Activated CD4-positive, alpha-beta T cell treated with anti-CD3 and anti-CD28 coated beads for 36 hours (primary cell): ENCODE measurements around the gene CDK5R1. TPM values are rescaled to one million over a fixed set of nuclear protein-coding genes. Genes with fewer than 3 reads are reported as not detected.
A peak's percentile ranks its signal among the peaks of the same experiment; 100 is the strongest.
"Not testable (repeated sequence)": the region's sequence is repeated elsewhere in the genome, so short reads cannot be mapped to it uniquely, and the experiment has no call there.

Experiments
- ATAC-seq: fragments of 200-7000 bp; cut with Tn5 transposase; one replicate; pipeline ENCODE4 v1.10.0; 2021; ENCODE audit warnings: mild to moderate bottlenecking, moderate library complexity
- CTCF ChIA-PET: fragments of 350-600 bp; sonication (Branson Sonifier 250); formaldehyde crosslinking; loops from one replicate; lab custom pipeline; 2021; ENCODE audit warnings: antibody characterized with exemption; lab: Charles Lee
- POLR2A ChIA-PET: fragments of 350-600 bp; sonication (Branson Sonifier 250); formaldehyde crosslinking; loops from one replicate; lab custom pipeline; 2021; ENCODE audit warnings: antibody characterized with exemption, inconsistent platforms; lab: Charles Lee
- DNase-seq: peaks from one replicate; pipeline ENCODE4 v3.0.0-alpha.2; 2020
- H3K27ac Mint-ChIP-seq: one replicate; pipeline ENCODE4 v1.8.0; 2021; ENCODE audit warnings: mixed read lengths
- H3K27me3 Mint-ChIP-seq: one replicate; pipeline ENCODE4 v1.8.0; 2021; ENCODE audit warnings: mixed read lengths
- H3K36me3 Mint-ChIP-seq: one replicate; pipeline ENCODE4 v1.8.0; 2021; ENCODE audit warnings: low read depth, mixed read lengths
- H3K4me1 Mint-ChIP-seq: one replicate; pipeline ENCODE4 v1.8.0; 2021; ENCODE audit warnings: mixed read lengths
- H3K4me3 Mint-ChIP-seq: one replicate; pipeline ENCODE4 v1.8.0; 2021; ENCODE audit warnings: mild to moderate bottlenecking, moderate library complexity, mixed read lengths
- H3K9me3 Mint-ChIP-seq: one replicate; pipeline ENCODE4 v1.8.0; 2021; ENCODE audit warnings: low read depth, mixed read lengths
- intact Hi-C, 2 experiments: fragments of 100-400 bp; cut with DNase I in 1 of 2; cut with micrococcal nuclease in 1 of 2; formaldehyde crosslinking; loops; one replicate each; pipeline versions ENCODE4 v1.14.2 to v1.15.1; 2022 to 2024; cut with DNase I, micrococcal nuclease
- total RNA-seq, 2 experiments: library from RNA; stranded (reverse); gene quantifications; one replicate each; pipeline ENCODE4 v1.2.3, GENCODE V29; 2021

Gene CDK5R1
- total RNA-seq, 2 experiments from 2014 or later, result 15.3 to 15.4 TPM

GRCh38 chr17:32449963-32450362 lies 36.8 kb upstream of the CDK5R1 start:
- POLR2A ChIA-PET, result no interaction called here
- Mint-ChIP-seq H3K4me1 (peaks cover 31% of the 10 kb centered on the region), H3K9me3 (no peaks in the 10 kb centered on the region), H3K36me3 (peaks cover 73% of the 10 kb centered on the region), H3K27ac (no peak overlapping the region), H3K27me3 (no peaks in the 10 kb centered on the region), H3K4me3 (no peak overlapping the region)
- intact Hi-C loops, result loop anchor here (5.0 to 10.0 kb wide), 3 partner anchors 195 to 515 kb away; partner anchors contain the start of genes MYO1D (in 1 of the 2) and SUZ12 (in 1 of the 2)
- CTCF ChIA-PET, result interaction anchor here (1.3 to 8.5 kb wide), 2 partner anchors 12 to 46 kb away, joined by 4 to 102 read pairs; no protein-coding TSS in a partner anchor
- no peak for ATAC-seq
- DNase-seq, result no peak

- H3K36me3 Mint-ChIP-seq, result peaks cover 72% of the 10 kb centered on the region
- H3K27ac Mint-ChIP-seq, H3K27me3 Mint-ChIP-seq, ATAC-seq, POLR2A ChIA-PET, DNase-seq, H3K4me3 Mint-ChIP-seq, intact Hi-C loops, CTCF ChIA-PET, H3K9me3 Mint-ChIP-seq: not testable (repeated sequence)
- peaks cover 31% of the 10 kb centered on the region for H3K4me1 Mint-ChIP-seq
Measured at GRCh38 chr17:32450379-32450778, 36.4 kb upstream of the CDK5R1 start.

GRCh38 chr17:32451879-32452278 lies 34.9 kb upstream of the CDK5R1 start:
- Mint-ChIP-seq H3K9me3 (no peaks in the 10 kb centered on the region), H3K27ac (no peak overlapping the region), H3K4me1 (peaks cover 20% of the 10 kb centered on the region), H3K27me3 (no peaks in the 10 kb centered on the region), H3K36me3 (peaks cover 64% of the 10 kb centered on the region), H3K4me3 (no peak overlapping the region)
- DNase-seq (no peak), ATAC-seq (no peak)
- CTCF ChIA-PET, result no interaction called here
- intact Hi-C loops, result no loop called here
- POLR2A ChIA-PET, result no interaction called here

GRCh38 chr17:32452281-32452680 lies 34.5 kb upstream of the CDK5R1 start:
- H3K27me3 Mint-ChIP-seq, result no peaks in the 10 kb centered on the region
- ATAC-seq (no peak), DNase-seq (no peak)
- intact Hi-C loops, result no loop called here
- no peaks in the 10 kb centered on the region for H3K9me3 Mint-ChIP-seq
- H3K36me3 Mint-ChIP-seq, result peaks cover 64% of the 10 kb centered on the region
- no peak overlapping the region for H3K4me3 Mint-ChIP-seq
- H3K4me1 Mint-ChIP-seq, result peaks cover 18% of the 10 kb centered on the region
- POLR2A ChIA-PET, result no interaction called here
- no peak overlapping the region for H3K27ac Mint-ChIP-seq
- CTCF ChIA-PET, result interaction anchor here (3.0 kb wide), 1 partner anchor 11 kb away, joined by 13 read pairs; no protein-coding TSS in a partner anchor

- intact Hi-C loops, result no loop called here
Measured at GRCh38 chr17:32453370-32453769, 33.4 kb upstream of the CDK5R1 start.

GRCh38 chr17:32458371-32458770 lies 28.4 kb upstream of the CDK5R1 start:
- CTCF ChIA-PET, result no interaction called here
- Mint-ChIP-seq H3K27me3 (no peaks in the 10 kb centered on the region), H3K9me3 (no peaks in the 10 kb centered on the region), H3K36me3 (peaks cover 64% of the 10 kb centered on the region), H3K4me1 (peaks cover 39% of the 10 kb centered on the region), H3K27ac (peak overlapping the region; percentile 78), H3K4me3 (no peak overlapping the region)
- intact Hi-C loops, result loop anchor here in 1 of 2 experiments (1.0 to 2.0 kb wide), 2 partner anchors 14 to 297 kb away; partner anchors contain the start of gene PSMD11
- DNase-seq (no peak), ATAC-seq (peak; percentile 85)
- POLR2A ChIA-PET, result no interaction called here

More at GRCh38 chr17:32453370-32453769, 33.4 kb upstream of the CDK5R1 start:
- peaks cover 25% of the 10 kb centered on the region for H3K4me1 Mint-ChIP-seq
- no peak overlapping the region for H3K27ac Mint-ChIP-seq
- H3K9me3 Mint-ChIP-seq, result no peaks in the 10 kb centered on the region
- H3K27me3 Mint-ChIP-seq, result no peaks in the 10 kb centered on the region
- DNase-seq, result no peak
- ChIA-PET POLR2A (no interaction called here), CTCF (interaction anchor here (0.8 to 3.0 kb wide), 3 partner anchors 9 to 14 kb away, joined by 3 to 13 read pairs (median 12); partner anchors contain the start of gene PSMD11)
- H3K4me3 Mint-ChIP-seq, result no peak overlapping the region
- no peak for ATAC-seq
- H3K36me3 Mint-ChIP-seq, result peaks cover 69% of the 10 kb centered on the region

- ATAC-seq, result no peak
Measured at GRCh38 chr17:32460054-32460453, 26.7 kb upstream of the CDK5R1 start.

GRCh38 chr17:32461498-32461852 lies 25.3 kb upstream of the CDK5R1 start:
- DNase-seq (no peak), ATAC-seq (peak; percentile 15)
- Mint-ChIP-seq H3K36me3 (peaks cover 56% of the 10 kb centered on the region), H3K4me1 (peaks cover 36% of the 10 kb centered on the region), H3K9me3 (no peaks in the 10 kb centered on the region), H3K27me3 (no peaks in the 10 kb centered on the region), H3K4me3 (no peak overlapping the region), H3K27ac (peak overlapping the region; percentile 56)
- CTCF ChIA-PET, result interaction anchor here (0.7 to 6.0 kb wide), 35 partner anchors 11 to 416 kb away, joined by 3 to 102 read pairs (median 5); partner anchors contain the start of genes CDK5R1 and PSMD11
- intact Hi-C loops, result loop anchor here (1.0 to 5.0 kb wide), 6 partner anchors 17 to 416 kb away; partner anchors contain the start of genes MYO1D (in 1 of the 2) and PSMD11 (in 1 of the 2)
- POLR2A ChIA-PET, result no interaction called here

More at GRCh38 chr17:32460054-32460453, 26.7 kb upstream of the CDK5R1 start:
- Mint-ChIP-seq H3K4me3 (no peak overlapping the region), H3K9me3 (no peaks in the 10 kb centered on the region), H3K27ac (no peak overlapping the region), H3K4me1 (peaks cover 38% of the 10 kb centered on the region), H3K27me3 (no peaks in the 10 kb centered on the region), H3K36me3 (peaks cover 56% of the 10 kb centered on the region)
- ChIA-PET POLR2A (no interaction called here), CTCF (interaction anchor here (1.6 to 6.0 kb wide), 2 partner anchors 14 to 207 kb away, joined by 5 to 102 read pairs; partner anchors contain the start of gene PSMD11)
- intact Hi-C loops, result loop anchor here (2.0 to 5.0 kb wide), 2 partner anchors 149 to 197 kb away; no protein-coding TSS in a partner anchor
- no peak for DNase-seq

GRCh38 chr17:32461853-32462617 lies 24.8 kb upstream of the CDK5R1 start:
- no peaks in the 10 kb centered on the region for H3K9me3 Mint-ChIP-seq
- intact Hi-C loops, result loop anchor here (1.0 to 5.0 kb wide), 8 partner anchors 18 to 415 kb away; partner anchors contain the start of genes MYO1D (in 1 of the 2) and PSMD11 (in 1 of the 2)
- ChIA-PET CTCF (interaction anchor here (0.6 to 6.0 kb wide), 52 partner anchors 8 to 473 kb away, joined by 3 to 102 read pairs (median 5); partner anchors contain the start of genes CDK5R1 and PSMD11), POLR2A (no interaction called here)
- DNase-seq, result peak; percentile 83
- peak; percentile 79 for ATAC-seq
- peaks cover 58% of the 10 kb centered on the region for H3K36me3 Mint-ChIP-seq
- peak overlapping the region; percentile 56 for H3K27ac Mint-ChIP-seq
- no peaks in the 10 kb centered on the region for H3K27me3 Mint-ChIP-seq
- no peak overlapping the region for H3K4me3 Mint-ChIP-seq
- H3K4me1 Mint-ChIP-seq, result peaks cover 33% of the 10 kb centered on the region

- ChIA-PET CTCF (interaction anchor here (0.6 to 6.0 kb wide), 31 partner anchors 9 to 414 kb away, joined by 3 to 102 read pairs (median 6); partner anchors contain the start of genes CDK5R1 and PSMD11), POLR2A (interaction anchor here (0.7 kb wide), 1 partner anchor 210 kb away, joined by 3 read pairs; no protein-coding TSS in a partner anchor)
- ATAC-seq (no peak), DNase-seq (no peak)
- H3K27me3 Mint-ChIP-seq, result no peaks in the 10 kb centered on the region
- H3K9me3 Mint-ChIP-seq, result no peaks in the 10 kb centered on the region
- H3K36me3 Mint-ChIP-seq, result peaks cover 54% of the 10 kb centered on the region
- intact Hi-C loops, result loop anchor here in 1 of 2 experiments (2.0 to 5.0 kb wide), 2 partner anchors 61 to 194 kb away; no protein-coding TSS in a partner anchor
- no peak overlapping the region for H3K27ac Mint-ChIP-seq
- peaks cover 22% of the 10 kb centered on the region for H3K4me1 Mint-ChIP-seq
- H3K4me3 Mint-ChIP-seq, result no peak overlapping the region
Measured at GRCh38 chr17:32463304-32463703, 23.5 kb upstream of the CDK5R1 start.

- DNase-seq (no peak), ATAC-seq (no peak)
- H3K27ac Mint-ChIP-seq, result no peak overlapping the region
- CTCF ChIA-PET, result interaction anchor here (0.6 to 6.0 kb wide), 13 partner anchors 8 to 413 kb away, joined by 3 to 102 read pairs (median 5); partner anchors contain the start of genes CDK5R1 and PSMD11
- H3K36me3 Mint-ChIP-seq, result peaks cover 56% of the 10 kb centered on the region
- H3K9me3 Mint-ChIP-seq, result no peaks in the 10 kb centered on the region
- POLR2A ChIA-PET, result no interaction called here
- H3K4me3 Mint-ChIP-seq, result no peak overlapping the region
- intact Hi-C loops, result loop anchor here in 1 of 2 experiments (5.0 kb wide), 1 partner anchor 193 kb away; no protein-coding TSS in a partner anchor
- H3K27me3 Mint-ChIP-seq, result no peaks in the 10 kb centered on the region
- H3K4me1 Mint-ChIP-seq, result peaks cover 17% of the 10 kb centered on the region
Measured at GRCh38 chr17:32464374-32464773, 22.4 kb upstream of the CDK5R1 start.
